Fibroblast of lung (primary cell): ENCODE measurements around the gene PPM1H. TPM values are rescaled to one million over a fixed set of nuclear protein-coding genes. Genes with fewer than 3 reads are reported as not detected.

Source experiments
- DNase-seq, 2 donors: peaks; one replicate each; pipeline versions ENCODE4 v3.0.0 to v3.0.0-alpha.2; 2010; ENCODE audit warnings: low read depth in 2 of 2
- H2AFZ ChIP-seq: 2 replicates; pipeline ENCODE4 v1.5.1; 2012; ENCODE audit warnings: low read length, control low read depth, inconsistent platforms
- H3K27ac ChIP-seq: 2 replicates; pipeline ENCODE4 v1.5.1; 2011; ENCODE audit warnings: low read length, control low read depth; ENCODE audit not compliant: insufficient read depth
- H3K27me3 ChIP-seq: 2 replicates; pipeline ENCODE4 v1.5.1; 2011; ENCODE audit warnings: mild to moderate bottlenecking, low read length; ENCODE audit not compliant: control insufficient read depth, insufficient read depth
- H3K36me3 ChIP-seq: 2 replicates; pipeline ENCODE4 v1.5.1; 2011; ENCODE audit warnings: low read length; ENCODE audit not compliant: control insufficient read depth, insufficient read depth
- H3K4me1 ChIP-seq: 2 replicates; pipeline ENCODE4 v1.5.1; 2011; ENCODE audit warnings: low read length; ENCODE audit not compliant: control insufficient read depth, insufficient read depth; ENCODE audit errors: extremely low read depth
- H3K4me2 ChIP-seq: 2 replicates; pipeline ENCODE4 v1.5.1; 2011; ENCODE audit warnings: low read length, control low read depth; ENCODE audit not compliant: insufficient read depth; ENCODE audit errors: extremely low read depth
- H3K4me3 ChIP-seq, 4 experiments: fragments of 200-600 bp in 1 of 4; sonication (generic) in 1 of 4; replicated peaks in 1 of 4; 2 replicates each; pipeline ENCODE4 v1.5.1; 2011 to 2016; ENCODE audit warnings: low read length in 4 of 4, low read depth in 3 of 4, mild to moderate bottlenecking in 3 of 4, control low read depth in 2 of 4, inconsistent platforms in 1 of 4, mixed read lengths in 1 of 4; ENCODE audit not compliant: insufficient read depth in 1 of 4; ENCODE audit errors: control extremely low read depth in 1 of 4
- H3K79me2 ChIP-seq: 2 replicates; pipeline ENCODE4 v1.5.1; 2012; ENCODE audit warnings: mild to moderate bottlenecking, low read length, inconsistent platforms; ENCODE audit not compliant: control insufficient read depth, insufficient read depth
- H3K9ac ChIP-seq: 2 replicates; pipeline ENCODE4 v1.5.1; 2011; ENCODE audit warnings: mild to moderate bottlenecking, low read length, control low read depth; ENCODE audit not compliant: insufficient read depth
- H3K9me3 ChIP-seq: 2 replicates; pipeline ENCODE4 v1.5.1; 2012; ENCODE audit warnings: low read depth, low read length; ENCODE audit not compliant: control insufficient read depth, insufficient read depth
- H4K20me1 ChIP-seq: 2 replicates; pipeline ENCODE4 v1.5.1; 2011; ENCODE audit warnings: low read length; ENCODE audit not compliant: control insufficient read depth, insufficient read depth; ENCODE audit errors: extremely low read depth
- CTCF ChIP-seq, 2 donors: IDR thresholded peaks in 1 of 2; conservative IDR thresholded peaks in 1 of 2; 1 replicate in 1 of 2; 2 replicates in 1 of 2; pipeline ENCODE4 v1.5.1; 2011 to 2012; ENCODE audit warnings: low read length in 2 of 2, control low read depth in 1 of 2, inconsistent platforms in 1 of 2, low read depth in 1 of 2, mild to moderate bottlenecking in 1 of 2
- EZH2 ChIP-seq: IDR thresholded peaks from 2 replicates; pipeline ENCODE4 v1.5.1; 2012; ENCODE audit warnings: low read length, control low read depth, mild to moderate bottlenecking; ENCODE audit errors: missing control alignments
- polyA plus RNA-seq, 2 donors: library from polyadenylated mRNA; depleted of rRNA in 1 of 2; stranded (reverse) in 1 of 2; unstranded in 1 of 2; fragments of >200 nt; gene quantifications; 2 replicates each; pipeline ENCODE4 v1.2.1, GENCODE V29; 2011 to 2012; ENCODE audit warnings: missing spikeins in 1 of 2
- total RNA-seq: library from RNA; depleted of rRNA; stranded (reverse); fragments of >200 nt; gene quantifications from 2 replicates; pipeline ENCODE4 v1.2.1, GENCODE V29; 2014

Gene PPM1H
- total and polyA plus RNA-seq, 2 donors (not counting 1 experiment from before 2014, with no cell fraction given), result 0.57 to 3.1 TPM

- H3K27me3 ChIP-seq, result no peaks in the 10 kb centered on the region
- no peaks in the 10 kb centered on the region for H3K36me3 ChIP-seq
- no peak for DNase-seq
- H3K9ac ChIP-seq, result no peak overlapping the region
- H3K9me3 ChIP-seq, result no peaks in the 10 kb centered on the region
- H3K27ac ChIP-seq, result no peak overlapping the region
- H2AFZ ChIP-seq, result no peak overlapping the region
- H3K4me2 ChIP-seq, result no peak overlapping the region
- TF ChIP-seq EZH2 (no peak), CTCF (conservative IDR thresholded peaks at IDR 0.05 in 1 of 2, IDR thresholded peaks at IDR 0.05 in 1 of 2; ENCODE audit: low read depth in 1 of 2, low read length in 2 of 2) (no peak)
- no peak overlapping the region for H3K4me3 ChIP-seq
- no peaks in the 10 kb centered on the region for H3K79me2 ChIP-seq
- no peaks in the 10 kb centered on the region for H4K20me1 ChIP-seq
- no peaks in the 10 kb centered on the region for H3K4me1 ChIP-seq
Measured at GRCh38 chr12:62806893-62807292, 128.1 kb downstream of the PPM1H start.

- H3K27ac ChIP-seq, result no peak overlapping the region
- no peaks in the 10 kb centered on the region for H3K27me3 ChIP-seq
- H3K79me2 ChIP-seq, result no peaks in the 10 kb centered on the region
- no peaks in the 10 kb centered on the region for H3K36me3 ChIP-seq
- H3K9ac ChIP-seq, result no peak overlapping the region
- H3K4me1 ChIP-seq, result no peaks in the 10 kb centered on the region
- no peak overlapping the region for H2AFZ ChIP-seq
- no peaks in the 10 kb centered on the region for H4K20me1 ChIP-seq
- no peak for DNase-seq
- H3K4me3 ChIP-seq, result no peak overlapping the region
- no peaks in the 10 kb centered on the region for H3K9me3 ChIP-seq
- TF ChIP-seq CTCF (conservative IDR thresholded peaks at IDR 0.05 in 1 of 2, IDR thresholded peaks at IDR 0.05 in 1 of 2; ENCODE audit: low read depth in 1 of 2, low read length in 2 of 2) (no peak), EZH2 (no peak)
- H3K4me2 ChIP-seq, result no peak overlapping the region
Measured at GRCh38 chr12:62806244-62806836, 128.6 kb downstream of the PPM1H start.

GRCh38 chr12:62805517-62805916 is 129.4 kb downstream of the PPM1H start:
- Histone ChIP-seq H3K9ac (no peak overlapping the region), H3K4me1 (no peaks in the 10 kb centered on the region), H3K9me3 (no peaks in the 10 kb centered on the region), H3K4me3 (no peak overlapping the region), H3K27me3 (no peaks in the 10 kb centered on the region), H3K79me2 (no peaks in the 10 kb centered on the region), H3K4me2 (no peak overlapping the region), H4K20me1 (no peaks in the 10 kb centered on the region), H3K27ac (no peak overlapping the region), H2AFZ (no peak overlapping the region), H3K36me3 (no peaks in the 10 kb centered on the region)
- no peak for TF ChIP-seq CTCF (conservative IDR thresholded peaks at IDR 0.05 in 1 of 2, IDR thresholded peaks at IDR 0.05 in 1 of 2; ENCODE audit: low read depth in 1 of 2, low read length in 2 of 2)
- TF ChIP-seq EZH2, result no peak
- DNase-seq, result no peak
